GM21515 (cell line): Measurements from ENCODE around the gene DSC1.
"Not testable (repeated sequence)": the region's sequence is repeated elsewhere in the genome, so short reads cannot be mapped to it uniquely, and the experiment has no call there.

Source experiments
- ATAC-seq: cut with Tn5 transposase; IDR thresholded peaks from one replicate; pipeline ENCODE4 v1.9.1; 2021; ENCODE audit not compliant: unreplicated experiment

Gene DSC1

GRCh38 chr18:31162825-31163435 lies at the start of gene DSC1:
Gene DSC1 (minus strand): TSS chr18:31162856. CDS start chr18:31162594, 262 bp downstream.
- ATAC-seq = no peak

GRCh38 chr18:31211047-31211446 lies 48.4 kb upstream of the DSC1 start:
- no peak for ATAC-seq

- ATAC-seq = no peak
Observed at GRCh38 chr18:31209041-31209440, 46.4 kb upstream of the DSC1 start.

- no peak for ATAC-seq
Observed at GRCh38 chr18:31207391-31207790, 44.7 kb upstream of the DSC1 start.

GRCh38 chr18:31206787-31207381 lies 44.2 kb upstream of the DSC1 start:
- peak; percentile 75 for ATAC-seq

- ATAC-seq = no peak
Observed at GRCh38 chr18:31206071-31206470, 43.4 kb upstream of the DSC1 start.

GRCh38 chr18:31205273-31205672 lies 42.6 kb upstream of the DSC1 start:
- no peak for ATAC-seq

- ATAC-seq = no peak
Observed at GRCh38 chr18:31204833-31205232, 42.2 kb upstream of the DSC1 start.

GRCh38 chr18:31204166-31204565 lies 41.5 kb upstream of the DSC1 start:
- ATAC-seq = no peak

GRCh38 chr18:31203794-31204148 lies 41.1 kb upstream of the DSC1 start:
- ATAC-seq = no peak

- no peak for ATAC-seq
Observed at GRCh38 chr18:31203096-31203793, 40.6 kb upstream of the DSC1 start.

- ATAC-seq = no peak
Observed at GRCh38 chr18:31199190-31199769, 36.6 kb upstream of the DSC1 start.

- no peak for ATAC-seq
Observed at GRCh38 chr18:31197676-31198075, 35.0 kb upstream of the DSC1 start.

GRCh38 chr18:31195063-31195462 lies 32.4 kb upstream of the DSC1 start:
- ATAC-seq = no peak

GRCh38 chr18:31192086-31192776 lies 29.6 kb upstream of the DSC1 start:
- ATAC-seq = no peak

GRCh38 chr18:31190919-31191318 lies 28.3 kb upstream of the DSC1 start:
- ATAC-seq = no peak

- ATAC-seq = no peak
Observed at GRCh38 chr18:31189757-31190156, 27.1 kb upstream of the DSC1 start.

- no peak for ATAC-seq
Observed at GRCh38 chr18:31185186-31185950, 22.7 kb upstream of the DSC1 start.

- no peak for ATAC-seq
Observed at GRCh38 chr18:31183302-31183701, 20.6 kb upstream of the DSC1 start.

- ATAC-seq = not testable (repeated sequence)
Observed at GRCh38 chr18:31177369-31177768, 14.7 kb upstream of the DSC1 start.

GRCh38 chr18:31176531-31176930 lies 13.9 kb upstream of the DSC1 start:
- no peak for ATAC-seq
